Panc1 (cell line): Measurements from ENCODE around the gene TMEM52. TPM values are rescaled to one million over a fixed set of nuclear protein-coding genes. Genes with fewer than 3 reads are reported as not detected.
A peak's percentile ranks its signal among the peaks of the same experiment; 100 is the strongest.

ENCODE experiments used
- ATAC-seq: fragments of 200-7000 bp; cut with Tn5 transposase; 2 replicates; pipeline ENCODE4 v1.9.1; 2020; ENCODE audit warnings: mild to moderate bottlenecking, moderate library complexity
- BruUV-seq: library from RNA; stranded (reverse); fragments of 400-500 nt; replicated peaks from 2 replicates; lab custom pipeline; 2021; lab: Mats Ljungman, UMichigan
- CTCF ChIA-PET: fragments of 300-600 bp; sonication (Branson Sonifier 250); formaldehyde crosslinking; loops from one replicate; lab custom pipeline; 2022; ENCODE audit warnings: antibody characterized with exemption; lab: Charles Lee
- POLR2A ChIA-PET: fragments of 300-600 bp; sonication (Branson Sonifier 250); formaldehyde crosslinking; loops from one replicate; lab custom pipeline; 2022; ENCODE audit warnings: antibody characterized with exemption; lab: Charles Lee
- DNase-seq: peaks from one replicate; pipeline ENCODE4 v3.0.0-alpha.2; 2010; ENCODE audit warnings: low read depth, low spot score
- H3K27ac ChIP-seq: 2 replicates; pipeline ENCODE4 v1.5.1; 2011; ENCODE audit warnings: mild to moderate bottlenecking, low read length, inconsistent platforms
- H3K27me3 ChIP-seq: fragments of 200-500 bp; sonication (Bioruptor generic); 2 replicates; pipeline ENCODE4 v1.6.0; 2014; ENCODE audit warnings: low read length, inconsistent platforms; ENCODE audit not compliant: control insufficient read depth, insufficient read depth
- H3K36me3 ChIP-seq: fragments of 200-500 bp; sonication (Bioruptor generic); 2 replicates; pipeline ENCODE4 v1.5.1; 2014; ENCODE audit warnings: inconsistent platforms, mild to moderate bottlenecking, low read length, moderate library complexity; ENCODE audit not compliant: control insufficient read depth, insufficient read depth
- H3K4me1 ChIP-seq: 2 replicates; pipeline ENCODE4 v1.5.1; 2011; ENCODE audit warnings: inconsistent platforms, mild to moderate bottlenecking, low read length, moderate library complexity; ENCODE audit not compliant: control insufficient read depth, insufficient read depth
- H3K4me3 ChIP-seq, 2 experiments: 2 replicates each; pipeline ENCODE4 v1.5.1; 2011 to 2012; ENCODE audit warnings: low read depth in 2 of 2, low read length in 2 of 2, mild to moderate bottlenecking in 2 of 2, inconsistent platforms in 1 of 2, moderate library complexity in 1 of 2
- H3K9me3 ChIP-seq: fragments of 200-500 bp; sonication (Bioruptor generic); 2 replicates; pipeline ENCODE4 v1.5.1; 2014; ENCODE audit warnings: low read depth, mild to moderate bottlenecking, inconsistent platforms, low read length, moderate library complexity; ENCODE audit not compliant: control insufficient read depth, insufficient read depth
- CTCF ChIP-seq: fragments of 450-650 bp; IDR thresholded peaks from 2 replicates; pipeline ENCODE4 v1.5.1; 2017; ENCODE audit warnings: mild to moderate bottlenecking
- POLR2AphosphoS5 ChIP-seq: IDR thresholded peaks from 2 replicates; pipeline ENCODE4 v1.6.1; 2012; ENCODE audit warnings: mild to moderate bottlenecking, low read depth, low read length, moderate library complexity
- REST ChIP-seq, 2 experiments: IDR thresholded peaks; 2 replicates each; pipeline ENCODE4 v1.6.1; 2011 to 2012; ENCODE audit warnings: low read depth in 2 of 2, control low read depth in 1 of 2, low read length in 1 of 2, mild to moderate bottlenecking in 1 of 2, moderate library complexity in 1 of 2; ENCODE audit not compliant: insufficient read depth in 1 of 2
- SIN3A ChIP-seq: IDR thresholded peaks from 2 replicates; pipeline ENCODE4 v1.6.1; 2012; ENCODE audit warnings: low read depth, mild to moderate bottlenecking, low read length, moderate library complexity, borderline replicate concordance; ENCODE audit not compliant: insufficient read depth
- TCF7L2 ChIP-seq: IDR thresholded peaks from 2 replicates; pipeline ENCODE4 v1.6.1; 2011; ENCODE audit warnings: mild to moderate bottlenecking, low read depth, low read length, inconsistent platforms
- in situ Hi-C: cut with HindIII; loops from 2 replicates; pipeline ENCODE4 v1.10.0; 2016; ENCODE audit warnings: low sequenced_read_pairs, low pct_unique_long_range_greater_than_20kb
- intact Hi-C: fragments of 100-400 bp; cut with micrococcal nuclease; formaldehyde crosslinking; loops from one replicate; pipeline ENCODE4 v1.10.0; 2022; ENCODE audit not compliant: unreplicated experiment
- total RNA-seq: library from RNA; stranded (reverse); gene quantifications from one replicate; pipeline ENCODE4 v1.2.1, GENCODE V29; 2021; ENCODE audit not compliant: unreplicated experiment

Gene TMEM52
- total RNA-seq, 1 experiment from 2014 or later: 2.5 TPM

GRCh38 chr1:1954831-1955441 is 35.9 kb upstream of the TMEM52 start:
- H3K4me1 ChIP-seq: peaks cover 3% of the 10 kb centered on the region; the same call in 1 of the 2 replicates
- TF ChIP-seq SIN3A (no peak), POLR2AphosphoS5 (no peak), CTCF (peak; percentile 24), TCF7L2 (no peak), REST (IDR thresholded peaks at IDR 0.05; ENCODE audit: insufficient read depth in 1 of 2, low read depth in 2 of 2, low read length in 1 of 2) (no peak)
- intact Hi-C loops: no loop called here
- CTCF ChIA-PET: no interaction called here
- H3K27me3 ChIP-seq: no peaks in the 10 kb centered on the region
- H3K27ac ChIP-seq: no peak overlapping the region
- no peaks in the 10 kb centered on the region for H3K9me3 ChIP-seq
- DNase-seq: no peak
- no peaks in the 10 kb centered on the region for H3K36me3 ChIP-seq
- in situ Hi-C loops: no loop called here
- H3K4me3 ChIP-seq: no peak overlapping the region
- no peak for ATAC-seq
- POLR2A ChIA-PET: no interaction called here
- BruUV-seq: no TSS peak

GRCh38 chr1:1954015-1954414 is 34.9 kb upstream of the TMEM52 start:
- CTCF ChIA-PET: no interaction called here
- intact Hi-C loops: no loop called here
- DNase-seq (no peak), ATAC-seq (no peak)
- in situ Hi-C loops: no loop called here
- Histone ChIP-seq H3K9me3 (no peaks in the 10 kb centered on the region), H3K27me3 (no peaks in the 10 kb centered on the region), H3K36me3 (no peaks in the 10 kb centered on the region), H3K27ac (no peak overlapping the region), H3K4me3 (no peak overlapping the region), H3K4me1 (no peaks in the 10 kb centered on the region)
- POLR2A ChIA-PET: no interaction called here
- BruUV-seq: no TSS peak
- TF ChIP-seq TCF7L2 (no peak), CTCF (no peak), REST (IDR thresholded peaks at IDR 0.05; ENCODE audit: insufficient read depth in 1 of 2, low read depth in 2 of 2, low read length in 1 of 2) (no peak), POLR2AphosphoS5 (no peak), SIN3A (no peak)
